Measurements from ENCODE around the gene AP3B1. TPM values are rescaled to one million over a fixed set of nuclear protein-coding genes. Genes with fewer than 3 reads are reported as not detected.

Gene AP3B1
- total and polyA plus RNA-seq, 3 donors from 2014 or later: 32.0 to 77.3 (median 74.0) TPM

DNA sequence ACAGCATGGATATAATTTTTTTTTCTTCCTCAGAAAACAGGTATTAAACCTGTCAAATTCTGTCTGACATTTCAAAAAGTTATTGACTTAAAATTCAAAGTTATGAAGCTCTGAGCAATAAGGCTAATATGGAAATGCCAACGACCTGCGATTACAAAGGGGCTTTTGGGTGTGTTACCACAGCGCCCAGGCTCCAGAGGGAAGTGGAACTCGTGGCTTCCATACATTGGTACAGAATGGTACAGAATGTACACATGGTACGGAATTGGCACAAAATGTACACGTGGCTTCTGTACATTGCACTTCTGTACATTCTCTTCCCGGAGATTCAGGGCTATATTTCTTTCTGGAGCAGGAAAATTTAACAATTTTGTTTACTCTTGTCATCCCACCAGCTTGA is 293.3 kb downstream of the AP3B1 start:
- Histone ChIP-seq H3K27ac (no peak overlapping the region), H3K4me1 (no peaks in the 10 kb centered on the region), H3K27me3 (no peaks in the 10 kb centered on the region), H3K4me3 (no peak overlapping the region), H3K9me3 (no peaks in the 10 kb centered on the region), H3K36me3 (ENCODE audit: low read depth, missing control alignments) (no peaks in the 10 kb centered on the region)
- TF ChIP-seq POLR2A (IDR thresholded peaks at IDR 0.05): no peak
- TF ChIP-seq, protein P1, sequence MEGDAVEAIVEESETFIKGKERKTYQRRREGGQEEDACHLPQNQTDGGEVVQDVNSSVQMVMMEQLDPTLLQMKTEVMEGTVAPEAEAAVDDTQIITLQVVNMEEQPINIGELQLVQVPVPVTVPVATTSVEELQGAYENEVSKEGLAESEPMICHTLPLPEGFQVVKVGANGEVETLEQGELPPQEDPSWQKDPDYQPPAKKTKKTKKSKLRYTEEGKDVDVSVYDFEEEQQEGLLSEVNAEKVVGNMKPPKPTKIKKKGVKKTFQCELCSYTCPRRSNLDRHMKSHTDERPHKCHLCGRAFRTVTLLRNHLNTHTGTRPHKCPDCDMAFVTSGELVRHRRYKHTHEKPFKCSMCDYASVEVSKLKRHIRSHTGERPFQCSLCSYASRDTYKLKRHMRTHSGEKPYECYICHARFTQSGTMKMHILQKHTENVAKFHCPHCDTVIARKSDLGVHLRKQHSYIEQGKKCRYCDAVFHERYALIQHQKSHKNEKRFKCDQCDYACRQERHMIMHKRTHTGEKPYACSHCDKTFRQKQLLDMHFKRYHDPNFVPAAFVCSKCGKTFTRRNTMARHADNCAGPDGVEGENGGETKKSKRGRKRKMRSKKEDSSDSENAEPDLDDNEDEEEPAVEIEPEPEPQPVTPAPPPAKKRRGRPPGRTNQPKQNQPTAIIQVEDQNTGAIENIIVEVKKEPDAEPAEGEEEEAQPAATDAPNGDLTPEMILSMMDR (IDR thresholded peaks at IDR 0.05): no peak
- 84 to 92% methylated on average over 7 of the region's 7 CpGs for WGBS, 2 donors
- DNase-seq: no peak
- intact Hi-C loops (cut with DNase I; ENCODE audit: low total_unique reads): no loop called here

DNA sequence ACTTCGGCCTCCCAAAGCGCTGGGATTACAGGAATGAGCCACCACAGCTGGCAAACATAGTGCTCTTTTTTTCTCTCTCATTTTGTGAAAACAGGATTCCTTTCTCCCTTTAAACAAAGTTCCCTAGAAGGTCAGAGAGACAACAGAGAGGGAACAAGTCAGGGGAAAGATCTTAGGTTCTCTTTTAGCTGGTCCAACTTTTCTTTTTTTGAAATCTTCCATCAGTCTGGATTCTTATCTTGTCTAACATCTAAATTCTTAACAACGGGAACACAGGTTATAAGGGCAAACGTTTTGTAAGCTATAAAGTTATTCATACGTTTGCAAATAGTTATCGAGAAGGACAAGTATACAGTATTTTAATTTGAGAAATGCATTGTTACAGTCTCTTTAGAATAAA is 294.3 kb downstream of the AP3B1 start:
- intact Hi-C loops (cut with DNase I; ENCODE audit: low total_unique reads): no loop called here
- Histone ChIP-seq H3K9me3 (no peaks in the 10 kb centered on the region), H3K36me3 (ENCODE audit: low read depth, missing control alignments) (no peaks in the 10 kb centered on the region), H3K27me3 (no peaks in the 10 kb centered on the region), H3K4me3 (no peak overlapping the region), H3K27ac (no peak overlapping the region), H3K4me1 (no peaks in the 10 kb centered on the region)
- 87% methylated on average over 6 of the region's 6 CpGs for WGBS, 2 donors
- DNase-seq: no peak
- no peak for TF ChIP-seq POLR2A (IDR thresholded peaks at IDR 0.05)
- TF ChIP-seq, protein P1 (IDR thresholded peaks at IDR 0.05): no peak

DNA sequence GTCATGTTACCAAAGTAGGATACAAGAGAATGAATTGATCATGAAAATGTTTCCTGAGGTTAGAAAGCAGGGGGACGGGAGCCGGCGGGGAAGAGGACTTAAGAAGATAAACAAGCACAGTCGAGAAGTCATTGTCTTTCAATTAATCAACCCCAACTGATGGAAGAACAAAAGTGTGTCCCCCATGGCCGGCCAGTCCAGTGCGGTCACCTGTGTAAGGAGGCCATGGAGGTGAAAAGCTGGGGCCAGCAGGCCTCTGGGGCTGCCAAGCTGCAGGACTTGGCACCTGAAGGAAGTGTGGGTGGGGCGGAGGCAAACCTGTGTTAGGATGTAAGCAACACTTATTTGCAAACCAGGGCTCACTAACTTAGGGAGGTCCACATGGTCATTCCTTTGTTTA is 295.1 kb downstream of the AP3B1 start:
- Histone ChIP-seq H3K9me3 (no peaks in the 10 kb centered on the region), H3K36me3 (ENCODE audit: low read depth, missing control alignments) (no peaks in the 10 kb centered on the region), H3K4me1 (no peaks in the 10 kb centered on the region), H3K4me3 (no peak overlapping the region), H3K27ac (no peak overlapping the region), H3K27me3 (no peaks in the 10 kb centered on the region)
- TF ChIP-seq POLR2A (IDR thresholded peaks at IDR 0.05): no peak
- TF ChIP-seq, protein P1 (IDR thresholded peaks at IDR 0.05): no peak
- 90 to 91% methylated on average over 7 of the region's 7 CpGs for WGBS, 2 donors
- DNase-seq: no peak
- intact Hi-C loops (cut with DNase I; ENCODE audit: low total_unique reads): no loop called here

DNA sequence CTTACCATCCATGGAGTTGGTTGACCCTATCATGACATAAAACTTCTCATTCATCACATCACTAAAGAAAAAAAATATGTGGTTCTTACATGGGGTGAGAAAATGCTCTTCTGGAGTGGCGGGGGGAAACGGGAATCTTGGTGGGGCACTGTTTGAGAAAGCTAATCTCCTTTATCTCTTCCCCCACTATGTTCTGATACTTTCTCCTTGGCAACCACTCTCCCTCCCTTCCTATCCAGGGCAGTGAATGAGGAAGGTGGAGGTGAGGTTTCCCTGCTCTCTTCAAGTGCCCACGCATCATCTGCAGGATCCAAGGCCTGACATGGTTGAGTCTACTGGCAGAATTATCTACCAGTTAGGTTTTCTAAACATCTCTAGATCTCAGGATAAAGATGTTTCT is 297.6 kb downstream of the AP3B1 start:
- intact Hi-C loops (cut with DNase I; ENCODE audit: low total_unique reads): no loop called here
- TF ChIP-seq, protein P1 (IDR thresholded peaks at IDR 0.05): no peak
- no peak for TF ChIP-seq POLR2A (IDR thresholded peaks at IDR 0.05)
- no peaks in the 10 kb centered on the region for H3K9me3 ChIP-seq
- 92 to 95% methylated on average over 3 of the region's 3 CpGs for WGBS, 2 donors
- H3K4me1 ChIP-seq: no peaks in the 10 kb centered on the region
- no peaks in the 10 kb centered on the region for H3K36me3 ChIP-seq (ENCODE audit: low read depth, missing control alignments)
- H3K27ac ChIP-seq: no peak overlapping the region
- no peak for DNase-seq
- no peak overlapping the region for H3K4me3 ChIP-seq
- no peaks in the 10 kb centered on the region for H3K27me3 ChIP-seq

DNA sequence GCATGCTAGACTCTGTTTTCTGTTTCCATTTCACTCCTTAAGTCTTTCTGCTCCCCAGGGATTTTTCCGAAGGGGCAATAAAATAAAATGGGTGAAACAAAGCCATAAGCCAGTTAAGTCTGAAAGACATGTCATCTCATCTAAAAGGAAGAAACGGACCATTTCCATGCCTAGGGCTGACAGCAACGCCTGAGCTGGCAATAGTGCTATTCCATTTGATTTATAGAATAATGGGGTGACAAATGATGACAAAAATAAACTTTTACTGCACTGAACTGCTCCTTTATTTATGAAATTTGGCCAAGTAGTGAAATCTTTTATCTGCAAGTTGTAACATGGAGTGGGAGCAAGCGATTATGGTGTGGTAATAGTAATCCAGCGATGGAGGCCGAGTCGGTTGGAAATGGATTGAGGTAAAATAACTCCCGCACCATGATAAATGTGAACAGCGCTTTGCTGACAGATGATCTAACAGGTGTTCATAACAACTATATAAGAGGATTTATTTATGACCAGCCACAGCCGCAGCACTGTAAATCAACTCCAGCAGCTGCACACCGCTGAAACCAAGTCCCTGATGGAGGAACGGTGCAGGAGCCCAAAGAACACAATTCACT is 298.6 kb downstream of the AP3B1 start:
- Histone ChIP-seq H3K9me3 (no peaks in the 10 kb centered on the region), H3K4me1 (no peaks in the 10 kb centered on the region), H3K27me3 (no peaks in the 10 kb centered on the region), H3K27ac (no peak overlapping the region), H3K4me3 (no peak overlapping the region), H3K36me3 (ENCODE audit: low read depth, missing control alignments) (no peaks in the 10 kb centered on the region)
- 87 to 89% methylated on average over 12 of the region's 12 CpGs for WGBS, 2 donors
- TF ChIP-seq, protein P1 (IDR thresholded peaks at IDR 0.05): no peak
- TF ChIP-seq POLR2A (IDR thresholded peaks at IDR 0.05): no peak
- intact Hi-C loops (cut with DNase I; ENCODE audit: low total_unique reads): no loop called here
- DNase-seq: no peak

All from testis (tissue), 3 donors.